Transverse colon (tissue), 4 donors: Measurements from ENCODE around the gene BAZ1B. TPM values are rescaled to one million over a fixed set of nuclear protein-coding genes. Genes with fewer than 3 reads are reported as not detected.

Experiments
- DNase-seq: peaks from one replicate; pipeline ENCODE4 v3.0.0-alpha.2; 2019
- H3K27ac ChIP-seq, 4 donors: fragments of 200-600 bp; sonication (generic); 2 replicates each; pipeline ENCODE4 v1.5.1; 2016 to 2018; ENCODE audit warnings: inconsistent platforms in 4 of 4
- H3K27me3 ChIP-seq: fragments of 200-600 bp; sonication (generic); 2 replicates; pipeline ENCODE4 v1.5.1; 2017; ENCODE audit warnings: inconsistent platforms
- H3K36me3 ChIP-seq, 4 donors: fragments of 200-600 bp; sonication (generic); 2 replicates each; pipeline ENCODE4 v1.5.1; 2017 to 2019; ENCODE audit warnings: inconsistent platforms in 4 of 4
- H3K4me1 ChIP-seq, 4 donors: fragments of 200-600 bp; sonication (generic); 2 replicates each; pipeline ENCODE4 v1.5.1; 2017 to 2020; ENCODE audit warnings: inconsistent platforms in 4 of 4
- H3K4me3 ChIP-seq, 4 donors: fragments of 200-600 bp; sonication (generic); 1 replicate in 1 of 4; 2 replicates in 3 of 4; pipeline versions ENCODE4 v1.5.1 to v1.6.1; 2017 to 2019; ENCODE audit warnings: inconsistent platforms in 4 of 4
- H3K9me3 ChIP-seq, 2 donors: fragments of 200-600 bp; sonication (generic); 2 replicates each; pipeline ENCODE4 v1.5.1; 2017 to 2019; ENCODE audit warnings: inconsistent platforms in 2 of 2
- EP300 ChIP-seq: sonication (generic); formaldehyde crosslinking; IDR thresholded peaks from one replicate; pipeline ENCODE4 v1.6.1; 2017; ENCODE audit warnings: antibody characterized with exemption, low read depth
- POLR2A ChIP-seq: fragments of 450-650 bp; IDR thresholded peaks from one replicate; pipeline ENCODE4 v1.6.1; 2016; ENCODE audit warnings: antibody characterized with exemption, mild to moderate bottlenecking, moderate library complexity
- POLR2AphosphoS5 ChIP-seq, 3 donors: sonication (generic); formaldehyde crosslinking; IDR thresholded peaks; one replicate each; pipeline ENCODE4 v1.6.1; 2016; ENCODE audit warnings: antibody characterized with exemption in 3 of 3
- WGBS, 2 donors: methylation state at CpG; one replicate each; pipeline ENCODE4 v1.1.5; 2018; ENCODE audit warnings: low coverage in 1 of 2; 5-methylcytosine and 5-hydroxymethylcytosine counted together
- in situ Hi-C, 4 donors: fragments of 200-750 bp; cut with MboI; loops; one replicate each; pipeline versions ENCODE4 v1.15.0 to v1.15.1; 2017; ENCODE audit warnings: low sequenced_read_pairs in 3 of 4, low pct_ligation_motif_present in 1 of 4, low pct_unique_long_range_greater_than_20kb in 1 of 4
- intact Hi-C: fragments of 100-400 bp; cut with DNase I; formaldehyde crosslinking; loops from one replicate; pipeline ENCODE4 v1.15.1; 2023; ENCODE audit warnings: low total_unique reads
- total RNA-seq, 4 donors: library from RNA; depleted of rRNA; stranded (reverse); fragments of >200 nt; gene quantifications; one replicate each; pipeline ENCODE4 v1.1.0, GENCODE V29; 2016
- TF ChIP-seq, protein P1 (sequence below), 5 experiments: fragments of 200-600 bp in 3 of 5; fragments of 450-650 bp in 2 of 5; sonication (generic) in 3 of 5; IDR thresholded peaks; 1 replicate in 2 of 5; 2 replicates in 3 of 5; pipeline ENCODE4 v1.5.1; 2016 to 2017; ENCODE audit warnings: antibody characterized with exemption in 5 of 5, inconsistent platforms in 3 of 5, mild to moderate bottlenecking in 2 of 5, moderate library complexity in 1 of 5

Gene BAZ1B, protein sequence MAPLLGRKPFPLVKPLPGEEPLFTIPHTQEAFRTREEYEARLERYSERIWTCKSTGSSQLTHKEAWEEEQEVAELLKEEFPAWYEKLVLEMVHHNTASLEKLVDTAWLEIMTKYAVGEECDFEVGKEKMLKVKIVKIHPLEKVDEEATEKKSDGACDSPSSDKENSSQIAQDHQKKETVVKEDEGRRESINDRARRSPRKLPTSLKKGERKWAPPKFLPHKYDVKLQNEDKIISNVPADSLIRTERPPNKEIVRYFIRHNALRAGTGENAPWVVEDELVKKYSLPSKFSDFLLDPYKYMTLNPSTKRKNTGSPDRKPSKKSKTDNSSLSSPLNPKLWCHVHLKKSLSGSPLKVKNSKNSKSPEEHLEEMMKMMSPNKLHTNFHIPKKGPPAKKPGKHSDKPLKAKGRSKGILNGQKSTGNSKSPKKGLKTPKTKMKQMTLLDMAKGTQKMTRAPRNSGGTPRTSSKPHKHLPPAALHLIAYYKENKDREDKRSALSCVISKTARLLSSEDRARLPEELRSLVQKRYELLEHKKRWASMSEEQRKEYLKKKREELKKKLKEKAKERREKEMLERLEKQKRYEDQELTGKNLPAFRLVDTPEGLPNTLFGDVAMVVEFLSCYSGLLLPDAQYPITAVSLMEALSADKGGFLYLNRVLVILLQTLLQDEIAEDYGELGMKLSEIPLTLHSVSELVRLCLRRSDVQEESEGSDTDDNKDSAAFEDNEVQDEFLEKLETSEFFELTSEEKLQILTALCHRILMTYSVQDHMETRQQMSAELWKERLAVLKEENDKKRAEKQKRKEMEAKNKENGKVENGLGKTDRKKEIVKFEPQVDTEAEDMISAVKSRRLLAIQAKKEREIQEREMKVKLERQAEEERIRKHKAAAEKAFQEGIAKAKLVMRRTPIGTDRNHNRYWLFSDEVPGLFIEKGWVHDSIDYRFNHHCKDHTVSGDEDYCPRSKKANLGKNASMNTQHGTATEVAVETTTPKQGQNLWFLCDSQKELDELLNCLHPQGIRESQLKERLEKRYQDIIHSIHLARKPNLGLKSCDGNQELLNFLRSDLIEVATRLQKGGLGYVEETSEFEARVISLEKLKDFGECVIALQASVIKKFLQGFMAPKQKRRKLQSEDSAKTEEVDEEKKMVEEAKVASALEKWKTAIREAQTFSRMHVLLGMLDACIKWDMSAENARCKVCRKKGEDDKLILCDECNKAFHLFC (N-terminal part only)
- 10 to 100 TPM; 28.7 to 48.0 (median 33.7) TPM for total RNA-seq

DNA sequence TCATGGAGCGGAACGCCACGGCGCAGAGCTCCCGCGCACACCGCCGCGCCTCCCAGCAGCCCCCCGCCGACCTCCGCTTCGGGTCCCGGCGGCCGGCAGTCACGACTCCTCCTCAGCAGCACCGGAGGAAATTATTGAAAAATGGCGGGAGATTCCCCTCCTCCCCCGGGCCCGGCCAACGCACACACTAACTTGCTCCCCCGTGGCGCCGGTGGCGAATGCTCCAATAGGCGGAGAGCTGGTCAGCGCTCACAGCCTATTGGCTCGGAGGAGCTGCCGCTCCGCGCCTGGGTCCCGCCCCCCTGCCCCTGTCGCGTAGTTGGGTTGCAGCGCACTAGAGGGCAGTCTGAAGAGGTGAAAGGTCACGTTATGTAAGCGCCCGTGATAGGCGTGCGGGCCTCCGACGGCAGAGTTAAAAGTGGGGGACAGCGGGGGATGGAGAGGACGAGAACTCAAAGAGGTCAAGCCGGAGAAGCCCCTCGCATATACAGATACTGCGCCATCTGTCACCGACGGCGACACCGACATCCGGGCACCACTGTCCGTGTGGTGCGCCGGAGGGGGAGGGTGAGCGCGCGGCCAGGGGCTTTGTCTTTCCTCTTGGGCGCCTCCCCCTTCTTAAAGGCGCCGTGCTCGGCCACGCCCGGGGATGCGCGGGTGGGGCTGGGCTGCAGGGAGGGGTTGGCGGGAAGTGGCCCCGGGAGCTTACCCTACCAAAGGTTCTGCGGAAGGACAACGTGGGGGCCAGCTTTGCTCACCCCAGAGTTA, at the start of gene BAZ1B:
Gene BAZ1B (minus strand): TSS at position 189 of the 768 bp plus-strand sequence. CDS start 360 bp downstream, outside the sequence.
- Histone ChIP-seq H3K36me3 (no peaks in the 10 kb centered on the region), H3K27ac (peak within 1 kb of the TSS; percentile 91 to 97 (median 97)), H3K9me3 (no peaks in the 10 kb centered on the region), H3K27me3 (no peaks in the 10 kb centered on the region), H3K4me1 (peaks cover 10 to 51% (median 30%) of the 10 kb centered on the region in 4 donors), H3K4me3 (peak within 1 kb of the TSS; percentile 81 to 91 (median 87))
- 0% methylated on average over 33 of the region's 71 CpGs; no CpG with 5 or more reads in 1 of the 2 donors for WGBS, 2 donors
- peak; percentile 98 for DNase-seq
- in situ Hi-C loops = no loop called here
- TF ChIP-seq POLR2AphosphoS5 (IDR thresholded peaks at IDR 0.05) (peak in 2 of 3 donors; percentile 77 to 88), EP300 (no peak), POLR2A (peak; percentile 60)
- TF ChIP-seq, protein P1, sequence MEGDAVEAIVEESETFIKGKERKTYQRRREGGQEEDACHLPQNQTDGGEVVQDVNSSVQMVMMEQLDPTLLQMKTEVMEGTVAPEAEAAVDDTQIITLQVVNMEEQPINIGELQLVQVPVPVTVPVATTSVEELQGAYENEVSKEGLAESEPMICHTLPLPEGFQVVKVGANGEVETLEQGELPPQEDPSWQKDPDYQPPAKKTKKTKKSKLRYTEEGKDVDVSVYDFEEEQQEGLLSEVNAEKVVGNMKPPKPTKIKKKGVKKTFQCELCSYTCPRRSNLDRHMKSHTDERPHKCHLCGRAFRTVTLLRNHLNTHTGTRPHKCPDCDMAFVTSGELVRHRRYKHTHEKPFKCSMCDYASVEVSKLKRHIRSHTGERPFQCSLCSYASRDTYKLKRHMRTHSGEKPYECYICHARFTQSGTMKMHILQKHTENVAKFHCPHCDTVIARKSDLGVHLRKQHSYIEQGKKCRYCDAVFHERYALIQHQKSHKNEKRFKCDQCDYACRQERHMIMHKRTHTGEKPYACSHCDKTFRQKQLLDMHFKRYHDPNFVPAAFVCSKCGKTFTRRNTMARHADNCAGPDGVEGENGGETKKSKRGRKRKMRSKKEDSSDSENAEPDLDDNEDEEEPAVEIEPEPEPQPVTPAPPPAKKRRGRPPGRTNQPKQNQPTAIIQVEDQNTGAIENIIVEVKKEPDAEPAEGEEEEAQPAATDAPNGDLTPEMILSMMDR (IDR thresholded peaks at IDR 0.05) = peak in 4 of 5 experiments; percentile 17 to 56 (median 30)
- intact Hi-C loops = loop anchor here (2.0 to 5.0 kb wide), 2 partner anchors 55 to 1060 kb away; no protein-coding TSS in a partner anchor

DNA sequence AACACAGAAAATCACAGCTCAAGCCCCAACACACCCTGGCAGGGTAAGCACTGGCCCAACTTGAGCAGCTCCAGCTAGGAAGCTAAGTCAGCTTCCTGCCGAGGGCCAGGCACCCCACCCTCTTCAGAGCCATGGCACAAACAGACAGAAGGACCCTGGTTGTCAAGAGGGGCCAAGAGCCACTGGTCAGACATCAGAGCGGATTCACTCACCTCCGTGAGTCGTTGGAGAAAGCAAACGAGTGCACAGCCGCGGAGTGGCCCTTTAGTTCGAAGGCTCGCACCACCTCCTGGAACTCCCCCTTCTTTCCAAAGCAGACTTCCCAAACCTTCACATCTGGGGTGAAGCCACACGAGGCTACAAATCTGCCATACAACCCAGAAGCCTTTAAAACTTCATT, 48.9 kb upstream of the BAZ1B start:
- 91% methylated on average over 10 of the region's 10 CpGs; no CpG with 5 or more reads in 1 of the 2 donors for WGBS, 2 donors
- Histone ChIP-seq H3K27ac (no peak overlapping the region), H3K36me3 (peaks cover 0 to 44% (median 21%) of the 10 kb centered on the region in 4 donors), H3K9me3 (no peaks in the 10 kb centered on the region), H3K27me3 (no peaks in the 10 kb centered on the region), H3K4me1 (peaks cover 0 to 7% (median under 1%) of the 10 kb centered on the region in 4 donors), H3K4me3 (no peak overlapping the region)
- intact Hi-C loops = no loop called here
- no peak for TF ChIP-seq POLR2AphosphoS5 (IDR thresholded peaks at IDR 0.05)
- TF ChIP-seq, protein P1 (IDR thresholded peaks at IDR 0.05) = no peak
- no peak for TF ChIP-seq EP300
- no peak for TF ChIP-seq POLR2A
- no peak for DNase-seq
- in situ Hi-C loops = no loop called here

DNA sequence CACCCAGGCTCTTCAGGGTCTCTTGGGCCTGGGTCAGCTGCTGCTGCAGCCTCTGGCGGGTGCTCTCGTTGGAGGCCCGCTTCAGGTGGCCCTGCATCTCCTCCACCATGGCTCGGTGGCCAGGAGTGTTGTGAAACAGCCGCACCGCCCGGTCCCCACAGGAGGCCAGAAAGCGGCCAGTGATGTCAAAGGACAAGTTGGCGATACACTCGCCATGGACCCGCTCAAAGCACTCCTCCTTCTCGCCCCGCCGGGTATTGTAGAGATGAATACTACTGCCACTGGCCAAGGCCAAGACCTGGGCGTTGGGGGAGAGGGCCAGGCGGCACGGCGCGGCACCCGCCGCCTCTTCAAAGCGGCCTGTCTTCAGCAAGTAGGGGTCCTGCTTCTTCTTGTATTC, 48.4 kb upstream of the BAZ1B start:
- no peak for DNase-seq
- no peaks in the 10 kb centered on the region for H3K27me3 ChIP-seq
- intact Hi-C loops = no loop called here

More for the DNA sequence above, 48.4 kb upstream of the BAZ1B start:
- H3K27ac ChIP-seq = no peak overlapping the region
- H3K9me3 ChIP-seq = no peaks in the 10 kb centered on the region
- TF ChIP-seq EP300 = no peak
- TF ChIP-seq, protein P1 (IDR thresholded peaks at IDR 0.05) = no peak
- TF ChIP-seq POLR2A = no peak
- TF ChIP-seq POLR2AphosphoS5 (IDR thresholded peaks at IDR 0.05) = no peak
- WGBS, 2 donors = 96% methylated on average over 20 of the region's 22 CpGs; no CpG with 5 or more reads in 1 of the 2 donors
- H3K4me3 ChIP-seq = no peak overlapping the region
- H3K4me1 ChIP-seq = peaks cover 0 to 6% (median 0%) of the 10 kb centered on the region in 4 donors
- peaks cover 0 to 44% (median 21%) of the 10 kb centered on the region in 4 donors for H3K36me3 ChIP-seq
- in situ Hi-C loops = no loop called here
